CD4-positive, alpha-beta T cell (primary cell): ENCODE data around the gene IFNL4. TPM values are rescaled to one million over a fixed set of nuclear protein-coding genes. Genes with fewer than 3 reads are reported as not detected.
"Not testable (repeated sequence)": the region's sequence is repeated elsewhere in the genome, so short reads cannot be mapped to it uniquely, and the experiment has no call there.

Source experiments
- ATAC-seq: fragments of 200-7000 bp; cut with Tn5 transposase; one replicate; pipeline ENCODE4 v1.10.0; 2022; ENCODE audit warnings: mild to moderate bottlenecking; ENCODE audit not compliant: poor library complexity
- CTCF ChIA-PET: fragments of 350-600 bp; sonication (Branson Sonifier 250); formaldehyde crosslinking; loops from one replicate; lab custom pipeline; 2021; ENCODE audit warnings: antibody characterized with exemption, inconsistent platforms; lab: Charles Lee
- POLR2A ChIA-PET: fragments of 350-600 bp; sonication (Branson Sonifier 250); formaldehyde crosslinking; loops from one replicate; lab custom pipeline; 2021; ENCODE audit warnings: antibody characterized with exemption, inconsistent platforms; lab: Charles Lee
- DNase-seq, 14 experiments: peaks; one replicate each; pipeline ENCODE4 v3.0.0-alpha.2; 2013 to 2020; ENCODE audit warnings: mixed read lengths in 2 of 14
- H3K27ac ChIP-seq, 2 donors: one replicate each; pipeline versions ENCODE4 v1.5.1 to v1.7.0; 2013; ENCODE audit warnings: low read length in 2 of 2, low read depth in 1 of 2, mild to moderate bottlenecking in 1 of 2
- H3K27me3 ChIP-seq, 2 experiments: 1 replicate in 1 of 2; 2 replicates in 1 of 2; pipeline versions ENCODE4 v1.6.1 to v1.7.0; 2013; ENCODE audit warnings: low read length in 2 of 2, control low read depth in 1 of 2, mild to moderate bottlenecking in 1 of 2, moderate library complexity in 1 of 2; ENCODE audit not compliant: insufficient read depth in 2 of 2, control insufficient read depth in 1 of 2
- H3K36me3 ChIP-seq: one replicate; pipeline ENCODE4 v1.6.1; 2013; ENCODE audit warnings: low read length, control low read depth; ENCODE audit not compliant: insufficient read depth
- H3K4me1 ChIP-seq: one replicate; pipeline ENCODE4 v1.6.1; 2013; ENCODE audit warnings: low read length, control low read depth; ENCODE audit not compliant: insufficient read depth
- H3K4me3 ChIP-seq: one replicate; pipeline ENCODE4 v1.5.1; 2013; ENCODE audit warnings: mild to moderate bottlenecking, low read length, moderate library complexity
- H3K9me3 ChIP-seq, 2 experiments: 1 replicate in 1 of 2; 2 replicates in 1 of 2; pipeline versions ENCODE4 v1.6.1 to v1.7.0; 2013; ENCODE audit warnings: low read length in 2 of 2, mild to moderate bottlenecking in 2 of 2, control low read depth in 1 of 2, moderate library complexity in 1 of 2; ENCODE audit not compliant: control insufficient read depth in 1 of 2, insufficient read depth in 1 of 2
- H3K27ac Mint-ChIP-seq: one replicate; pipeline ENCODE4 v1.8.0; 2020; ENCODE audit warnings: mixed read lengths
- H3K27me3 Mint-ChIP-seq: one replicate; pipeline ENCODE4 v1.8.0; 2021; ENCODE audit warnings: mixed read lengths
- H3K36me3 Mint-ChIP-seq: one replicate; pipeline ENCODE4 v1.8.0; 2021; ENCODE audit warnings: low read depth, mixed read lengths
- H3K4me1 Mint-ChIP-seq: one replicate; pipeline ENCODE4 v1.8.0; 2021; ENCODE audit warnings: low read depth, mixed read lengths
- H3K4me3 Mint-ChIP-seq: one replicate; pipeline ENCODE4 v1.8.0; 2020; ENCODE audit warnings: mild to moderate bottlenecking, mixed read lengths
- H3K9me3 Mint-ChIP-seq: one replicate; pipeline ENCODE4 v1.8.0; 2020; ENCODE audit warnings: mixed read lengths
- intact Hi-C, 2 experiments: fragments of 100-400 bp; cut with DNase I in 1 of 2; cut with micrococcal nuclease in 1 of 2; formaldehyde crosslinking; loops; one replicate each; pipeline versions ENCODE4 v1.15.1 to v1.9.0; 2023 to 2025; cut with DNase I, micrococcal nuclease
- total RNA-seq, 174 experiments: library from RNA in 2 of 174; stranded (reverse) in 2 of 174; gene quantifications; one replicate each; pipeline ENCODE4 v1.2.3 and lab custom pipeline; 2021 to 2026
- TF ChIP-seq, protein P1 (sequence below): fragments of 200-600 bp; IDR thresholded peaks from one replicate; pipeline ENCODE4 v1.8.0; 2022; ENCODE audit warnings: antibody characterized with exemption, mild to moderate bottlenecking

Gene IFNL4
- total RNA-seq, 2 experiments from 2014 or later = not detected

DNA sequence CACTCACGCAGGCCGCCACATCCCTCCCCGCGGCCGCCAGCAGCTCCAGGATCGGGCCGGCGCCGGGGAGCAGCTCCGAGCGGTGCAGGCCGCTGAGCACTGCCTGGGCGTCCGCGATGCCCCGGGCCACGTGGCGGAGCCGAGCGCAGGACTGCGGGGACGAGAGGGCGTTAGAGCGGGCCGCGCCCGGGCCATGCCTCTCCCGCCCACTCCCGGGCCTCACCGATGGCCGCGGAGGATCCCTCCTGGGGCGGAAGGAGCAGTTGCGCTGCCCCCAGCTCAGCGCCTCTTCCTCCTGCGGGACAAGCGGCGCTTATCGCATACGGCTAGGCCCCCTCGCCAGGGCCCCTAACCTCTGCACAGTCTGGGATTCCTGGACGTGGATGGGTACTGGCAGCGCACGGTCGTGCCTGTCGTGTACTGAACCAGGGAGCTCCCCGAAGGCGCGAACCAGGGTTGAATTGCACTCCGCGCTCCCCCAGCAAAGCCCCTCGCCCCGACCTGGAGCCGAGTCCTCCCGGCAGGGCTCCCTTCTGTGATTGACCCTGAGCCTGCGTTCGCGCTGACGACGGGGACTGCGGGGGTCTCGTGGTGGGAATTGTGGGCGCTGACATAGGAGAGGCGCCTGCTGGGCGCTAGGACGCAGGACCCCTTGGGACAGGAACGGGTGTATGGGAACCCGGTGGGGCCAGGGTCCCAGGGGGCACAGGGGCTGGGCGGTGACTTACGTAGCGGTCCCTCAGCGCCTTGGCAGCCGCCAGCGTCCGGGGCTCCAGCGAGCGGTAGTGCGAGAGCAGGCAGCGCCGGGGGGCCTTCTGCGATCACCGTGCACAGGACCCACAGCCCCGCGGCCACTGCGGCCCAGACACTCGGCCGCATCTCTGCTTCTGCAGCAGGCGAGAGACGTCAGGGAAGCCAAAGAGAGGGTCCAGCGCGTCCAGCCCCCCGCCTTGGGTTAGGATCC lies 673 bp downstream of the IFNL4 start:
- Mint-ChIP-seq H3K27ac (no peak overlapping the region), H3K4me3 (no peak overlapping the region), H3K4me1 (peaks cover 10% of the 10 kb centered on the region), H3K27me3 (peaks cover 13% of the 10 kb centered on the region), H3K9me3 (no peaks in the 10 kb centered on the region), H3K36me3 (no peaks in the 10 kb centered on the region)
- Histone ChIP-seq H3K36me3 (no peaks in the 10 kb centered on the region), H3K4me3 (no peak overlapping the region), H3K9me3 (peaks cover 0 to 6% of the 10 kb centered on the region in 2 experiments), H3K27me3 (peaks cover 8 to 11% of the 10 kb centered on the region in 2 experiments), H3K27ac (no peak overlapping the region), H3K4me1 (peaks cover 10% of the 10 kb centered on the region)
- ChIA-PET CTCF (no interaction called here), POLR2A (interaction anchor here (0.6 kb wide), 1 partner anchor 10 kb away, joined by 3 read pairs; no protein-coding TSS in a partner anchor)
- ATAC-seq = no peak
- TF ChIP-seq, protein P1, sequence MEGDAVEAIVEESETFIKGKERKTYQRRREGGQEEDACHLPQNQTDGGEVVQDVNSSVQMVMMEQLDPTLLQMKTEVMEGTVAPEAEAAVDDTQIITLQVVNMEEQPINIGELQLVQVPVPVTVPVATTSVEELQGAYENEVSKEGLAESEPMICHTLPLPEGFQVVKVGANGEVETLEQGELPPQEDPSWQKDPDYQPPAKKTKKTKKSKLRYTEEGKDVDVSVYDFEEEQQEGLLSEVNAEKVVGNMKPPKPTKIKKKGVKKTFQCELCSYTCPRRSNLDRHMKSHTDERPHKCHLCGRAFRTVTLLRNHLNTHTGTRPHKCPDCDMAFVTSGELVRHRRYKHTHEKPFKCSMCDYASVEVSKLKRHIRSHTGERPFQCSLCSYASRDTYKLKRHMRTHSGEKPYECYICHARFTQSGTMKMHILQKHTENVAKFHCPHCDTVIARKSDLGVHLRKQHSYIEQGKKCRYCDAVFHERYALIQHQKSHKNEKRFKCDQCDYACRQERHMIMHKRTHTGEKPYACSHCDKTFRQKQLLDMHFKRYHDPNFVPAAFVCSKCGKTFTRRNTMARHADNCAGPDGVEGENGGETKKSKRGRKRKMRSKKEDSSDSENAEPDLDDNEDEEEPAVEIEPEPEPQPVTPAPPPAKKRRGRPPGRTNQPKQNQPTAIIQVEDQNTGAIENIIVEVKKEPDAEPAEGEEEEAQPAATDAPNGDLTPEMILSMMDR = no peak
- intact Hi-C loops = no loop called here
- DNase-seq = peak in 2 of 14 experiments; percentile 23 to 29

DNA sequence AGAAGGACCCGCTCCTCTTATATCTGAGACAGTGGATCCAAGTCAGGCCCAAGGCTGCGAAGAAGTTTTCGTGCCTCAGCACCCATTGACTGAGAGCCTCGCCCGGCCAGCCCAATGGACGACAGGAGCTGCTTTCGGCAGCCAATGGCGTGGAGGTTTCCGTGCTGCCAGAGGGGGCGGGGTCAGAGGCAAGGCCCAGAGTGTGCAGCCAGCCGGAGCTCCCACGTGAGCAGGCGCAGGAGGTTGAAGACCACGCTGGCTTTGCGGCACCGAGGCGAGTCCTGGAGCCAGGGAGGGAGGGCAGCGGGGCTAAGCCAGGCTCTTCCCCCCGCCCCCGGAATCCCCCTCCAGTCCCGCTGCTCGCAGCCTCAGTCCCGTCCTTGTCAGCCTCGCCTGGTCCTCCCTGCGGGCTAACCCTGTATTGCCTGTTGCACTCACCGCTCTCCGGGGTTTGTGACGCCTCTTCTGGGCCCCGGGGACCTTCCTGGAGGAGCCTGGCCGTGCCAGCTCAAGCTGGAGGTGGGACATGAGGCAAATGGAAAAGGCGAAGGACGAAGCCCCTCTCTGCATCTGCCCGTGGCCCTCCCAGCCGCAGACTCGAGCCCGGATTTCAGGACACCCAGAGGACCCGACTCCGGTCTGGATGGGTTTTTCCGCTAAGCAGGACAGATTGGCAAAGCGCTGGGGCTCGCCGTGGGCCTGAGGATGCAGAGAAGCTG lies 1.5 kb downstream of the IFNL4 start:
- Mint-ChIP-seq H3K27me3 (peaks cover 13% of the 10 kb centered on the region), H3K9me3 (no peaks in the 10 kb centered on the region), H3K4me1 (peaks cover 3% of the 10 kb centered on the region), H3K36me3 (no peaks in the 10 kb centered on the region), H3K4me3 (peak overlapping the region; percentile 4), H3K27ac (no peak overlapping the region)
- CTCF ChIA-PET = no interaction called here
- intact Hi-C loops = no loop called here
- peaks cover 0 to 6% of the 10 kb centered on the region in 2 experiments for H3K9me3 ChIP-seq
- H3K36me3 ChIP-seq = no peaks in the 10 kb centered on the region
- ATAC-seq = peak; percentile 26
- peaks cover 10% of the 10 kb centered on the region for H3K4me1 ChIP-seq
- TF ChIP-seq, protein P1 = no peak
- POLR2A ChIA-PET = interaction anchor here (0.6 kb wide), 1 partner anchor 9 kb away, joined by 3 read pairs; no protein-coding TSS in a partner anchor
- H3K4me3 ChIP-seq = peak overlapping the region; percentile 10
- DNase-seq = peak in 6 of 14 experiments; percentile 26 to 57 (median 48)
- no peak overlapping the region for H3K27ac ChIP-seq
- peaks cover 8 to 11% of the 10 kb centered on the region in 2 experiments for H3K27me3 ChIP-seq

DNA sequence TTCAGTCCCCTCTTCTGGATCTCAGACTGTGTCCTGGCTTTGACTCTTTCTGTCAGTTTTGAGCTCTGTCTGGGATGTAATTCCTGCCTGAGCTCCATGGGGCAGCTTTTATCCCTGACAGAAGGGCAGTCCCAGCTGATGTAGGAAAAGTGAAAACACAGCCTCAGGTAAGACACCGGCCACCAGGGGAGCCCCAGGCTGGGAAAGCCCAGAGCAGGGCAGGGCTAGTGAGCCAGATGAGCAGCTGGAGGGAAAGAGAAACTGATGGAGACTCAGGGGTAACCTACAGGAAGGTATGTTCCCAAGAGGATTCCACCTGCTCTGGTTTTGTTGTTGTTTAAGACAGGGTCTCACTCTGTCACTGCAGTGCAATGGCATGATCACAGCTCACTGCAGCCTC lies 3.5 kb downstream of the IFNL4 start:
- intact Hi-C loops = not testable (repeated sequence)

DNA sequence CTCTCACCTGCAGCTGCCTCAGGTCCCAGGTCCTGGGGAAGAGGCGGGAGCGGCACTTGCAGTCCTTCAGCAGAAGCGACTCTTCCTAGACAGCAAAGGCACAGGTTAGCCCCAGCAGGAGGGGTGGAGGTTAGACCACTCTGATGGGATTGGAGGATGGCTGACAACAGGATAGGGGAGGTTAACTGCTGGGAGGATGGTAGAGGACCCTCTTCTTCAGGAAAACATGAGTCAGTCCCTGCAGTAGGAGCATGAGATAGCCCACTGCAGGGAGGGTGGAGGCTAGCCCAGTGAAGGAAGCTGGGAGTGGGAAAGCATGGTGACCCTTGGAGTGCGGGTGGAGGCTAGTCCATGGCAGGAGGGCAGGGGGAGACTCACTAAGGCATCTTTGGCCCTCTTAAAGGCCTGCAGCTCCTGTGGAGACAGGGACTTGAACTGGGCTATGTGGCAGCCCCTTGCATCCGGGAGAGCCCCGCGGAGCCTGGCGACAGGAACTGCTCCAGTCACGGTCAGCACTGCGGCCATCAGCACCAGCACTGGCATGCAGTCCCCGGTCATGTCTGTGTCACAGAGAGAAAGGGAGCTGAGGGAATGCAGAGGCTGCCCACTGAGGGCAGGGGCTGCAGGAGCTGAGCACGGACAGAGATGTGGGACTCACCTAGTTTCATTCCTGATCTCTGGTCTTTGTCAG lies 4.1 kb downstream of the IFNL4 start, which contains the start of gene IFNL3:
IFNL3 (minus strand) TSS at position 597 of the 691 bp plus-strand sequence; CDS start at position 558, 39 bp downstream.
- H3K4me1 Mint-ChIP-seq, CTCF ChIA-PET, H3K36me3 Mint-ChIP-seq, H3K27ac Mint-ChIP-seq, H3K9me3 Mint-ChIP-seq, H3K4me3 ChIP-seq, H3K4me3 Mint-ChIP-seq, H3K27ac ChIP-seq, H3K36me3 ChIP-seq, POLR2A ChIA-PET, H3K9me3 ChIP-seq, DNase-seq, intact Hi-C loops, ATAC-seq: not testable (repeated sequence)
- H3K27me3 Mint-ChIP-seq = peaks cover 11% of the 10 kb centered on the region
- peaks cover 8 to 11% of the 10 kb centered on the region in 2 experiments for H3K27me3 ChIP-seq
- peaks cover 10% of the 10 kb centered on the region for H3K4me1 ChIP-seq

More for the DNA sequence above, 3.5 kb downstream of the IFNL4 start:
- H3K9me3 Mint-ChIP-seq, H3K9me3 ChIP-seq, H3K27ac ChIP-seq, H3K36me3 Mint-ChIP-seq, POLR2A ChIA-PET, ATAC-seq, DNase-seq, CTCF ChIA-PET, H3K36me3 ChIP-seq, H3K4me1 Mint-ChIP-seq, H3K27ac Mint-ChIP-seq, H3K4me3 Mint-ChIP-seq, H3K4me3 ChIP-seq: not testable (repeated sequence)
- H3K27me3 ChIP-seq = peaks cover 8 to 11% of the 10 kb centered on the region in 2 experiments
- H3K4me1 ChIP-seq = peaks cover 10% of the 10 kb centered on the region
- H3K27me3 Mint-ChIP-seq = peaks cover 13% of the 10 kb centered on the region

DNA sequence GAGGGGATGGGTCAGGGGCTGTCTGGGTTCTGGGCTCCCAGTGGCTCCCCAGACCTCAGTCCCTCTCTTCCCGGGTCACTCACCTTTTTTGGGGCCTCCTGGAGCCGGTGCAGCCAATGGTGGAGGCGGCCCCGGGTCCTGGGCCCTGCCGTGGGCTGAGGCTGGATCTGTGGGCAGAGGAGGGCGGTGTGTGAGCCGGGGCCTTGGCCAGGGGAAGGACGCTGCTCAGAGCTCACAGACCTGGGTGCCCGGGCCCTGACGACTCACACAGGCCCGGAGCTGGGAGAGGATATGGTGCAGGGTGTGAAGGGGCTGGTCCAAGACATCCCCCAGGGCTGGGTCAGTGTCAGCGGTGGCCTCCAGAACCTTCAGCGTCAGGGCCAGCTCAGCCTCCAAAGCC lies 4.9 kb downstream of the IFNL4 start:
- H3K36me3 Mint-ChIP-seq, DNase-seq, intact Hi-C loops, ATAC-seq, H3K9me3 ChIP-seq, CTCF ChIA-PET, H3K4me1 Mint-ChIP-seq, H3K4me3 ChIP-seq, H3K4me3 Mint-ChIP-seq, H3K27ac Mint-ChIP-seq, H3K27ac ChIP-seq, POLR2A ChIA-PET, H3K36me3 ChIP-seq, H3K27me3 Mint-ChIP-seq, H3K9me3 Mint-ChIP-seq: not testable (repeated sequence)
- Histone ChIP-seq H3K27me3 (peaks cover 8 to 11% of the 10 kb centered on the region in 2 experiments), H3K4me1 (peaks cover 10% of the 10 kb centered on the region)
